BJ (cell line): ENCODE results near the gene KIF3A. TPM values are rescaled to one million over a fixed set of nuclear protein-coding genes. Genes with fewer than 3 reads are reported as not detected.

Experiments
- CTCF ChIA-PET: fragments of 350-600 bp; formaldehyde crosslinking; extraction: SDS; loops from one replicate; lab custom pipeline; 2021; ENCODE audit warnings: antibody characterized with exemption, inconsistent platforms; lab: Yijun Ruan, JAX
- POLR2A ChIA-PET: fragments of 300-600 bp; sonication (Branson Sonifier 250); formaldehyde crosslinking; extraction: SDS; loops from one replicate; lab custom pipeline; 2021; ENCODE audit warnings: antibody characterized with exemption; lab: Charles Lee
- DNase-seq: peaks from one replicate; pipeline ENCODE4 v3.0.0-alpha.2; 2011; ENCODE audit warnings: low read depth
- H3K27me3 ChIP-seq: 2 replicates; pipeline ENCODE4 v1.6.0; 2011; ENCODE audit warnings: low read length; ENCODE audit not compliant: control insufficient read depth, insufficient read depth
- H3K36me3 ChIP-seq: 2 replicates; pipeline ENCODE4 v1.5.1; 2011; ENCODE audit warnings: low read length; ENCODE audit not compliant: control insufficient read depth, insufficient read depth
- H3K4me3 ChIP-seq: 2 replicates; pipeline ENCODE4 v1.5.1; 2011; ENCODE audit warnings: low read depth, mild to moderate bottlenecking, control low read depth, low read length
- CTCF ChIP-seq: IDR thresholded peaks from 2 replicates; pipeline ENCODE4 v1.5.1; 2011; ENCODE audit warnings: low read depth, mild to moderate bottlenecking, control low read depth, inconsistent platforms, low read length, moderate library complexity; ENCODE audit not compliant: insufficient read depth
- polyA plus RNA-seq: library from polyadenylated mRNA; depleted of rRNA; stranded (reverse); fragments of >200 nt; gene quantifications from 2 replicates; pipeline ENCODE4 v1.2.3, GENCODE V29; 2011

Gene KIF3A
- polyA plus RNA-seq, 1 experiment: 2.9 TPM

DNA sequence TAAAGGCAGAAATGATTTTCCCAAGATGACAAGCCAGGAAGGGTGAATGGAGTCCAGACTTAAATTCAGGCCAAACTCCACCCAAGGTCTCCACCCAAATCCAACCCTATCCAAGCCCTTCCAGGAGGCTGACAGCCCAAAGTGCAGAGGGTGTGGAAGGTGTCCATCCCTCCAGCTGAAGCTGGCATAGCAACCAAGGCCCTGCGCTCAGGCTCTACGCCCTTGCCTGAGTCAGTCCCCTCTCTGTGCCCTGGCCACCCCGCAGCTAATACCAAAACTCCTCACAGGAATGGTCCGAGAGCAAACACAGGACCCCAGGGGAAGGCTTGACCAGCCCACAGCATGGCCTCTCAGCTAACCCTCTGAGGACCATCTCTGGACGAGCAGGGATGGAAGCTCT is 37.5 kb upstream of the KIF3A start:
- no peak overlapping the region for H3K4me3 ChIP-seq
- DNase-seq: no peak

DNA sequence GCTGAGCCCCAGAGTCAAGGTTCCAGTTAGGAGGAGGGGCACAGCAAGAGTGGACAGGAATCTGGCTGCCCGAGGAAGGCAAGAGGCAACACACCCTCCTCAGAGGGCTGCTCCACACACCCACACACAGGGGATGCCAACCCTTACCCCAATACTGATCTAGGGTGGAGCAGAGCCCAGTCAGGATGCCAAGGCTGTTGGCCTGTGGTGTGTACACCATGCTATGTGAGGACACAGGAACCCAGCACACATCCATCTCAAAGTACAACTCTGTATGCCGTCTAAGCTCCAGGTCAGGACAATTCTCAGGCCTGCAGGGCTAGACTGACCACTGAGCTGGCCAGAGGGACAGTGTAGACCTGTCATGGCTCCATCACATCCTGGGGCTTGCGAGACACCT is 37.1 kb upstream of the KIF3A start:
- ChIA-PET CTCF (no interaction called here), POLR2A (no interaction called here)
- TF ChIP-seq CTCF: no peak
- Histone ChIP-seq H3K4me3 (no peak overlapping the region), H3K27me3 (no peaks in the 10 kb centered on the region), H3K36me3 (no peaks in the 10 kb centered on the region)
- no peak for DNase-seq

More for the DNA sequence above, 37.5 kb upstream of the KIF3A start:
- no peaks in the 10 kb centered on the region for H3K27me3 ChIP-seq
- no peak for TF ChIP-seq CTCF
- POLR2A ChIA-PET: no interaction called here
- CTCF ChIA-PET: interaction anchor here (1.7 kb wide), 1 partner anchor 20 kb away, joined by 6 read pairs; no protein-coding TSS in a partner anchor
- H3K36me3 ChIP-seq: no peaks in the 10 kb centered on the region

DNA sequence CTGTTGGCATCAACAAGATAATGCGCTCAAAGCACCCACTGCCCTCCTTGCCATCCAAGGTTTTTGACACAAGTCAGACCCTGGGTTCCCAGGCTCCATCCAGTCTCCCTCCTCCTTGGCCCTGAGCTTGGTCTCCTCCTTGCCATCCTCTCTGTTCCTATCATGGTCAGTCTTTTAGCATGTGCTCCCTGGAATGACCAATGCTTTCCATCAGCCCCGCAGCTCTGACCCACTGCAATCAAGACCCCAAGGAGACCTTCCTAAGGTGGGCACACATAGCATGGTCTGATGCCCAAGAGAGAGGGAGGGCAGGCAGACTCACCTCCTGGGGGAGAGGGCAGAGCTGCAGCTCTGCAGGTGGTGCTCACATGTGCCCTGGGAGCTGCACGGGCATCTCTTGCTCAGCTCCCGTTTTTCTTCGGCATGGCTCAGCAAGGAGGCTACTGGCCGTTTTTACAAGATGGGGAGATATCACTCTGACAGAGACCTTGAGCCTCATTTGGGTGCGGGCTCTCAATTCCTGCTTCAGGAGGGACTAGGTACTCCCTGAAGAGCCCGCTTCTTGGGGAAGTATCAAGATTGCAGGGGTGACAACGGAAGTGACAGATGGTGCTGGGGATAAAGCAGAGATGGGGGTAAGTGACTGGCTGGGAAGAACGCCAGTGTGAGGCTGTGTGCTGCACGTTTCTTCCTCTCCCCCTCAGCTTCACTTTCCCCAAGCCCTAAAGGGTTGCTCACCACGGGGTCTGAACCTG is 36.4 kb upstream of the KIF3A start:
- DNase-seq: no peak
- CTCF ChIA-PET: interaction anchor here (0.9 to 1.3 kb wide), 3 partner anchors 20 to 386 kb away, joined by 3 to 5 read pairs (median 4); no protein-coding TSS in a partner anchor
- Histone ChIP-seq H3K4me3 (no peak overlapping the region), H3K36me3 (no peaks in the 10 kb centered on the region), H3K27me3 (no peaks in the 10 kb centered on the region)
- no peak for TF ChIP-seq CTCF
- POLR2A ChIA-PET: no interaction called here

DNA sequence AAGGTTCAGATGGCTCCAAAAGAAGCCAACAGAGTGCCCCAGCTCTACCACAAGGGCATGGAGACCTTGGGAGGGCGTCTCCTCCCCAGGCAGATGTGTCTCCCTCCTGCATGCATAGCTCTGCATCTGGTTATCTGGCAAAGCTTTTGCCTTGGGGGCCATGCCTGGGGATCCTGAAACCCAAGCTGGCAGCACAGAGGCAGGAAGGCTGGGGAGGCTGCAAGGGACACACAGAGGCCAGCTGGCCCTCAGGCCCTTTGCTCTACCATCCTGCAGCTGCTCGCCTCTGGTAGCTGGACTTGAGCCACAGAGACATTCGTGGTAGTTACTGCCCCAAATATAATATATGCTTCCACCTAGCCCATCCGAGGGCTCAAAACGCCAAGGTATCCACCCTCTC is 35.8 kb upstream of the KIF3A start:
- ChIA-PET CTCF (interaction anchor here (0.9 to 1.3 kb wide), 3 partner anchors 19 to 385 kb away, joined by 3 to 5 read pairs (median 4); no protein-coding TSS in a partner anchor), POLR2A (no interaction called here)
- Histone ChIP-seq H3K4me3 (no peak overlapping the region), H3K36me3 (no peaks in the 10 kb centered on the region), H3K27me3 (no peaks in the 10 kb centered on the region)
- DNase-seq: no peak
- no peak for TF ChIP-seq CTCF

- CTCF ChIA-PET: interaction anchor here (0.6 to 1.3 kb wide), 4 partner anchors 19 to 384 kb away, joined by 3 to 5 read pairs (median 4); no protein-coding TSS in a partner anchor
- POLR2A ChIA-PET: no interaction called here
- H3K27me3 ChIP-seq: no peaks in the 10 kb centered on the region
- H3K4me3 ChIP-seq: no peak overlapping the region
- no peaks in the 10 kb centered on the region for H3K36me3 ChIP-seq
- TF ChIP-seq CTCF: no peak
- no peak for DNase-seq
These were observed 35.1 kb upstream of the KIF3A start for GRCh38 chr5:132772291-132773070.
